Stimulated activated CD4-positive, alpha-beta T cell treated with anti-CD3 and anti-CD28 coated beads, Interleukin-1b, Interleukin-23, amount 100 ng/mL, for 1 hour (primary cell): ENCODE data around the gene REC8.

ENCODE experiments used
- DNase-seq, 2 donors: peaks; one replicate each; pipeline ENCODE4 v3.0.0-alpha.2; 2020; ENCODE audit warnings: low read depth in 2 of 2

REC8 gene

GRCh38 chr14:24138396-24139271 is 33.2 kb upstream of the REC8 start:
- DNase-seq, result no peak

GRCh38 chr14:24139272-24139934 is 32.5 kb upstream of the REC8 start:
- DNase-seq, result no peak

- DNase-seq, result peak; percentile 97 to 99
These were observed 30.6 kb upstream of the REC8 start, which contains the start of gene EMC9 for GRCh38 chr14:24141097-24141880. TSS of gene EMC9 (minus strand) at chr14:24141591. CDS start at chr14:24141304, 287 bp downstream.

GRCh38 chr14:24143511-24143910 is 28.4 kb upstream of the REC8 start:
- DNase-seq, result no peak

GRCh38 chr14:24144451-24144850 is 27.4 kb upstream of the REC8 start:
- DNase-seq, result no peak

- DNase-seq, result no peak
These were observed 26.7 kb upstream of the REC8 start for GRCh38 chr14:24145219-24145618.

GRCh38 chr14:24145690-24146452 is 26.0 kb upstream of the REC8 start:
- no peak for DNase-seq

- DNase-seq, result peak; percentile 45 to 58
These were observed 25.4 kb upstream of the REC8 start, which contains the start of gene PSME2 for GRCh38 chr14:24146453-24146977. TSS of gene PSME2 (minus strand) at chr14:24146610. CDS start at chr14:24146581, 29 bp downstream.

- DNase-seq, result peak; percentile 90 to 93
These were observed 24.7 kb upstream of the REC8 start, which contains the start of gene RNF31 for GRCh38 chr14:24146978-24147760. TSS of gene RNF31 (plus strand) at chr14:24147498. CDS start at chr14:24147699, 201 bp downstream.

- no peak for DNase-seq
These were observed 24.0 kb upstream of the REC8 start for GRCh38 chr14:24147761-24148428.

- no peak for DNase-seq
These were observed 22.4 kb upstream of the REC8 start for GRCh38 chr14:24149302-24149969.

GRCh38 chr14:24150061-24150460 is 21.8 kb upstream of the REC8 start:
- DNase-seq, result no peak

- DNase-seq, result no peak
These were observed 21.3 kb upstream of the REC8 start for GRCh38 chr14:24150567-24150966.

- no peak for DNase-seq
These were observed 20.9 kb upstream of the REC8 start for GRCh38 chr14:24150993-24151392.

GRCh38 chr14:24151404-24152080 is 20.3 kb upstream of the REC8 start:
- no peak for DNase-seq

GRCh38 chr14:24155100-24155499 is 16.8 kb upstream of the REC8 start:
- no peak for DNase-seq

- no peak for DNase-seq
These were observed 15.0 kb upstream of the REC8 start for GRCh38 chr14:24156840-24157239.

- DNase-seq, result no peak
These were observed 14.5 kb upstream of the REC8 start for GRCh38 chr14:24157331-24157730.
